HepG2 (cell line): ENCODE results near the gene PHF14. TPM values are rescaled to one million over a fixed set of nuclear protein-coding genes. Genes with fewer than 3 reads are reported as not detected.

Experiments
- ATAC-seq: fragments of 200-7000 bp; cut with Tn5 transposase; 3 replicates; pipeline ENCODE4 v1.9.1; 2020; ENCODE audit warnings: mild to moderate bottlenecking, moderate library complexity
- BruUV-seq: library from RNA; stranded (reverse); fragments of 400-500 nt; replicated peaks from 2 replicates; lab custom pipeline; 2021; lab: Mats Ljungman, UMichigan
- CTCF ChIA-PET: fragments of 300-600 bp; formaldehyde crosslinking; extraction: SDS; loops from one replicate; lab custom pipeline; 2021; ENCODE audit warnings: low total read pairs, inconsistent platforms, low intra/inter-chr PET ratio; lab: Yijun Ruan, JAX
- POLR2A ChIA-PET: fragments of 350-600 bp; sonication (Branson Sonifier 250); formaldehyde crosslinking; loops from one replicate; lab custom pipeline; 2020; ENCODE audit warnings: antibody characterized with exemption, inconsistent platforms; lab: Yijun Ruan, JAX
- DNase-seq: peaks from one replicate; pipeline ENCODE4 v3.0.0-alpha.2; 2015; ENCODE audit warnings: low spot score
- FAIRE-seq: peaks from 3 replicates; lab custom pipeline; 2011; peaks lifted over from hg19 to GRCh38; lab: Jason Lieb, UNC
- H2AFZ ChIP-seq: one replicate; pipeline ENCODE4 v1.6.1; 2011; ENCODE audit warnings: low read length, inconsistent platforms
- H3K27ac ChIP-seq: fragments of 300-600 bp; 3 replicates; pipeline ENCODE4 v1.8.0; 2011; ENCODE audit warnings: mixed run types, mild to moderate bottlenecking, mixed read lengths, low read length, inconsistent platforms; ENCODE audit not compliant: insufficient read depth; ENCODE audit errors: extremely low read length
- H3K27me3 ChIP-seq, 2 experiments: fragments of 200-600 bp in 1 of 2; 2 replicates in 1 of 2; 3 replicates in 1 of 2; pipeline versions ENCODE4 v1.6.0 to v1.8.0; 2011; ENCODE audit warnings: low read length in 2 of 2, mild to moderate bottlenecking in 2 of 2, moderate library complexity in 2 of 2, inconsistent platforms in 1 of 2; ENCODE audit not compliant: insufficient read depth in 2 of 2, control insufficient read depth in 1 of 2
- H3K36me3 ChIP-seq, 2 experiments: fragments of 200-600 bp in 1 of 2; replicated peaks in 1 of 2; 2 replicates in 1 of 2; 3 replicates in 1 of 2; pipeline versions ENCODE4 v1.5.1 to v1.8.0; 2011; ENCODE audit warnings: low read length in 2 of 2, inconsistent platforms in 1 of 2; ENCODE audit not compliant: insufficient read depth in 2 of 2, control insufficient read depth in 1 of 2
- H3K4me1 ChIP-seq: 2 replicates; pipeline ENCODE4 v1.5.1; 2012; ENCODE audit warnings: low read length, inconsistent platforms; ENCODE audit not compliant: insufficient read depth
- H3K4me2 ChIP-seq: 2 replicates; pipeline ENCODE4 v1.6.0; 2011; ENCODE audit warnings: low read depth, low read length, inconsistent platforms
- H3K4me3 ChIP-seq, 3 experiments: fragments of 200-600 bp in 1 of 3; sonication (generic), shearing (Covaris generic) in 1 of 3; replicated peaks in 1 of 3; 2 replicates each; pipeline ENCODE4 v1.5.1; 2011 to 2016; ENCODE audit warnings: low read length in 3 of 3, inconsistent platforms in 2 of 3, low read depth in 2 of 3, mild to moderate bottlenecking in 2 of 3, control low read depth in 1 of 3, mixed read lengths in 1 of 3; ENCODE audit not compliant: insufficient read depth in 1 of 3
- H3K79me2 ChIP-seq: one replicate; pipeline ENCODE4 v1.6.1; 2011; ENCODE audit warnings: low read length, inconsistent platforms; ENCODE audit not compliant: insufficient read depth
- H3K9ac ChIP-seq: 2 replicates; pipeline ENCODE4 v1.6.0; 2011; ENCODE audit warnings: mild to moderate bottlenecking, low read depth, low read length, inconsistent platforms; ENCODE audit not compliant: insufficient read depth
- H3K9me3 ChIP-seq: 2 replicates; pipeline ENCODE4 v1.5.1; 2012; ENCODE audit warnings: mild to moderate bottlenecking, low read length
- H4K20me1 ChIP-seq: 2 replicates; pipeline ENCODE4 v1.6.0; 2011; ENCODE audit warnings: inconsistent platforms, mild to moderate bottlenecking, low read length, moderate library complexity; ENCODE audit not compliant: insufficient read depth
- ARID5B ChIP-seq: IDR thresholded peaks from 2 replicates; pipeline ENCODE4 v1.4.0; 2020; ENCODE audit warnings: mild to moderate bottlenecking, missing genetic modification reagents
- CENPT ChIP-seq: sonication (generic); formaldehyde crosslinking; IDR thresholded peaks from 2 replicates; pipeline ENCODE4 v1.8.0; 2022; ENCODE audit warnings: low read depth, mild to moderate bottlenecking, moderate library complexity, missing genetic modification reagents
- GTF2F1 ChIP-seq: fragments of 150-350 bp; IDR thresholded peaks from 2 replicates; pipeline ENCODE4 v1.6.1; 2014; ENCODE audit warnings: low read length
- HCFC1 ChIP-seq: fragments of 150-350 bp; IDR thresholded peaks from 2 replicates; pipeline ENCODE4 v1.6.1; 2014; ENCODE audit warnings: low read depth, low read length
- JARID2 ChIP-seq: sonication (generic); formaldehyde crosslinking; IDR thresholded peaks from 2 replicates; pipeline ENCODE4 v1.8.1; 2023; ENCODE audit warnings: missing genetic modification reagents, inconsistent platforms; ENCODE audit not compliant: insufficient replicate concordance
- RBAK ChIP-seq: sonication (generic); formaldehyde crosslinking; IDR thresholded peaks from 2 replicates; pipeline ENCODE4 v1.5.1; 2020; ENCODE audit warnings: mild to moderate bottlenecking, missing genetic modification reagents
- SIN3A ChIP-seq: IDR thresholded peaks from 2 replicates; pipeline ENCODE4 v1.6.1; 2011; ENCODE audit warnings: low read depth, mild to moderate bottlenecking, control low read depth, low read length, borderline replicate concordance
- ZNF142 ChIP-seq: sonication (generic); formaldehyde crosslinking; IDR thresholded peaks from 2 replicates; pipeline ENCODE4 v1.4.0; 2020; ENCODE audit warnings: missing genetic modification reagents
- ZNF670 ChIP-seq: sonication (generic); formaldehyde crosslinking; IDR thresholded peaks from 2 replicates; pipeline ENCODE4 v1.8.0; 2022; ENCODE audit warnings: mild to moderate bottlenecking, missing genetic modification reagents, borderline replicate concordance
- WGBS: methylation state at CpG from one replicate; pipeline ENCODE4 v1.1.6; 2017; ENCODE audit warnings: low lambda C conversion rate; 5-methylcytosine and 5-hydroxymethylcytosine counted together
- in situ Hi-C: cut with HindIII; loops from 2 replicates; pipeline ENCODE4 v1.10.0; 2017; ENCODE audit warnings: low pct_unique_long_range_greater_than_20kb; ENCODE audit not compliant: extremely low pct_ligation_motif_present
- intact Hi-C: fragments of 100-400 bp; cut with micrococcal nuclease; formaldehyde crosslinking; loops from one replicate; pipeline ENCODE4 v1.10.0; 2022; ENCODE audit not compliant: unreplicated experiment
- polyA plus RNA-seq, 8 experiments: library from polyadenylated mRNA; depleted of rRNA in 3 of 8; stranded (reverse) in 7 of 8; unstranded in 1 of 8; fragments of >200 nt; fragmentation: Illumina TruSeq in 4 of 8; extraction: Trizol in 4 of 8; gene quantifications; 2 replicates each; pipeline versions ENCODE4 v1.2.1 to v1.2.3, GENCODE V29; 2011 to 2016; ENCODE audit warnings: low read depth in 4 of 8, missing spikeins in 1 of 8, mixed read lengths in 1 of 8; ENCODE audit not compliant: insufficient read depth in 1 of 8
- total RNA-seq, 5 experiments: library from RNA; depleted of rRNA; stranded (reverse); fragments of >200 nt; fragmentation: Illumina TruSeq; extraction: Trizol; gene quantifications; 2 replicates each; pipeline ENCODE4 v1.2.3, GENCODE V29; 2016; ENCODE audit warnings: low read depth in 1 of 5

The PHF14 gene
- total and polyA plus RNA-seq, 2 of the 13 experiments (the other 11 are each of a cell fraction or from before 2014, with no cell fraction given), result 18.9 to 68.7 TPM

GRCh38 chr7:11079907-11080306 is 106.2 kb downstream of the PHF14 start:
- H3K4me2 ChIP-seq, result no peak overlapping the region
- H3K27me3 ChIP-seq, result no peaks in the 10 kb centered on the region
- CTCF ChIA-PET, result no interaction called here
- WGBS, result 97% methylated on average over 4 of the region's 4 CpGs
- H3K9ac ChIP-seq, result no peak overlapping the region
- FAIRE-seq, result no peak
- no peaks in the 10 kb centered on the region for H3K36me3 ChIP-seq
- no peak for TF ChIP-seq ZNF670
- intact Hi-C loops, result no loop called here
- H3K79me2 ChIP-seq, result no peaks in the 10 kb centered on the region
- BruUV-seq, result no TSS peak
- H3K4me3 ChIP-seq, result no peak overlapping the region
- POLR2A ChIA-PET, result no interaction called here
- H3K9me3 ChIP-seq, result peaks cover 10% of the 10 kb centered on the region; the same call in 1 of the 2 replicates
- in situ Hi-C loops, result no loop called here
- no peak for ATAC-seq
- H3K27ac ChIP-seq, result no peak overlapping the region
- no peaks in the 10 kb centered on the region for H4K20me1 ChIP-seq
- no peak for DNase-seq
- no peak overlapping the region for H2AFZ ChIP-seq
- H3K4me1 ChIP-seq, result peaks cover 18% of the 10 kb centered on the region

- BruUV-seq, result no TSS peak
- no peak for ATAC-seq
- H3K79me2 ChIP-seq, result no peaks in the 10 kb centered on the region
- intact Hi-C loops (no loop called here), in situ Hi-C loops (no loop called here)
- H3K27ac ChIP-seq, result peak overlapping the region; percentile 74
- H3K9me3 ChIP-seq, result peaks cover 10% of the 10 kb centered on the region; the same call in 1 of the 2 replicates
- no peak overlapping the region for H2AFZ ChIP-seq
- H3K4me2 ChIP-seq, result no peak overlapping the region
- no peaks in the 10 kb centered on the region for H3K27me3 ChIP-seq
- no peaks in the 10 kb centered on the region for H4K20me1 ChIP-seq
- peaks cover 18% of the 10 kb centered on the region for H3K4me1 ChIP-seq
- H3K36me3 ChIP-seq, result no peaks in the 10 kb centered on the region
- 0 out of 2 replicates have a peak overlapping the region, but pooled peaks have one; percentile 4 for H3K9ac ChIP-seq
- POLR2A ChIA-PET, result interaction anchor here (1.1 to 1.5 kb wide), 4 partner anchors 12 to 142 kb away, joined by 3 to 9 read pairs (median 6); partner anchors contain the start of gene PHF14
- H3K4me3 ChIP-seq, result no peak overlapping the region
- CTCF ChIA-PET, result no interaction called here
- no peak for FAIRE-seq
- no peak for DNase-seq
- 96% methylated on average over 3 of the region's 3 CpGs for WGBS
- TF ChIP-seq ARID5B (CRISPR knock-in tag), result no peak
- TF ChIP-seq RBAK (CRISPR knock-in tag), result no peak
- TF ChIP-seq JARID2 (CRISPR knock-in tag), result no peak
- TF ChIP-seq HCFC1, result no peak
- no peak for TF ChIP-seq GTF2F1
- no peak for TF ChIP-seq CENPT (CRISPR knock-in tag)
- no peak for TF ChIP-seq SIN3A
- TF ChIP-seq ZNF142, result no peak
Observed at GRCh38 chr7:11082121-11082520, 108.4 kb downstream of the PHF14 start.
